Trophoblast cell (in vitro differentiated cells and primary cell): ENCODE data around the gene PTDSS2.
A peak's percentile ranks its signal among the peaks of the same experiment; 100 is the strongest.

ENCODE experiments used
- DNase-seq, 2 donors: peaks; one replicate each; pipeline ENCODE4 v3.0.0-alpha.2; 2016
- H2AFZ ChIP-seq: 2 replicates; pipeline ENCODE4 v1.6.1; 2013; ENCODE audit warnings: low read length, moderate library complexity, mild to moderate bottlenecking; ENCODE audit not compliant: insufficient read depth, poor library complexity
- H2AK5ac ChIP-seq: 2 replicates; pipeline ENCODE4 v1.6.1; 2013; ENCODE audit warnings: mild to moderate bottlenecking, low read length
- H2BK120ac ChIP-seq: 2 replicates; pipeline ENCODE4 v1.6.1; 2013; ENCODE audit warnings: low read length, mild to moderate bottlenecking, moderate library complexity; ENCODE audit not compliant: insufficient read depth, poor library complexity
- H2BK12ac ChIP-seq: 2 replicates; pipeline ENCODE4 v1.6.1; 2013; ENCODE audit warnings: mild to moderate bottlenecking, low read length, moderate library complexity
- H2BK5ac ChIP-seq: 2 replicates; pipeline ENCODE4 v1.6.1; 2013; ENCODE audit warnings: low read length, low read depth, moderate library complexity, mild to moderate bottlenecking; ENCODE audit not compliant: poor library complexity
- H3K14ac ChIP-seq: 2 replicates; pipeline ENCODE4 v1.6.1; 2013; ENCODE audit warnings: mild to moderate bottlenecking, low read length
- H3K18ac ChIP-seq: 2 replicates; pipeline ENCODE4 v1.6.1; 2013; ENCODE audit warnings: mild to moderate bottlenecking, low read length
- H3K23ac ChIP-seq: 2 replicates; pipeline ENCODE4 v1.6.1; 2013; ENCODE audit warnings: low read length
- H3K27ac ChIP-seq: 2 replicates; pipeline ENCODE4 v1.5.1; 2013; ENCODE audit warnings: low read depth, mild to moderate bottlenecking, inconsistent platforms, low read length, moderate library complexity
- H3K27me3 ChIP-seq: 2 replicates; pipeline ENCODE4 v1.6.1; 2013; ENCODE audit warnings: inconsistent platforms, mild to moderate bottlenecking, low read length, moderate library complexity; ENCODE audit not compliant: insufficient read depth
- H3K36me3 ChIP-seq, 2 experiments: 1 replicate in 1 of 2; 2 replicates in 1 of 2; pipeline ENCODE4 v1.6.1; 2013; ENCODE audit warnings: low read length in 2 of 2, mild to moderate bottlenecking in 2 of 2, moderate library complexity in 1 of 2; ENCODE audit not compliant: insufficient read depth in 2 of 2, control insufficient read depth in 1 of 2
- H3K4ac ChIP-seq: 2 replicates; pipeline ENCODE4 v1.6.1; 2013; ENCODE audit warnings: low read depth, mild to moderate bottlenecking, low read length, moderate library complexity
- H3K4me1 ChIP-seq, 2 experiments: 1 replicate in 1 of 2; 2 replicates in 1 of 2; pipeline ENCODE4 v1.6.1; 2013; ENCODE audit warnings: low read length in 2 of 2, mild to moderate bottlenecking in 2 of 2, moderate library complexity in 1 of 2; ENCODE audit not compliant: insufficient read depth in 2 of 2, control insufficient read depth in 1 of 2
- H3K4me2 ChIP-seq: 2 replicates; pipeline ENCODE4 v1.6.1; 2013; ENCODE audit warnings: inconsistent platforms, mild to moderate bottlenecking, low read length, moderate library complexity
- H3K4me3 ChIP-seq: 2 replicates; pipeline ENCODE4 v1.5.1; 2013; ENCODE audit warnings: mild to moderate bottlenecking, low read depth, low read length, inconsistent platforms
- H3K79me1 ChIP-seq: one replicate; pipeline ENCODE4 v1.6.1; 2013; ENCODE audit warnings: low read length
- H3K79me2 ChIP-seq: 2 replicates; pipeline ENCODE4 v1.6.1; 2013; ENCODE audit warnings: low read length, mild to moderate bottlenecking; ENCODE audit not compliant: control insufficient read depth, insufficient read depth, poor library complexity
- H3K9ac ChIP-seq: 2 replicates; pipeline ENCODE4 v1.6.1; 2013; ENCODE audit warnings: mild to moderate bottlenecking, low read length
- H3K9me3 ChIP-seq: 2 replicates; pipeline ENCODE4 v1.6.1; 2013; ENCODE audit warnings: low read depth, mild to moderate bottlenecking, control low read depth, inconsistent platforms, low read length; ENCODE audit not compliant: insufficient read depth
- H4K12ac ChIP-seq: 2 replicates; pipeline ENCODE4 v1.6.1; 2013; ENCODE audit warnings: low read depth, mild to moderate bottlenecking, low read length, moderate library complexity
- H4K8ac ChIP-seq: 2 replicates; pipeline ENCODE4 v1.6.1; 2013; ENCODE audit warnings: low read depth, mild to moderate bottlenecking, low read length, moderate library complexity
- H4K91ac ChIP-seq: one replicate; pipeline ENCODE4 v1.6.1; 2013; ENCODE audit warnings: low read depth, mild to moderate bottlenecking, low read length, moderate library complexity
- WGBS: extraction: QIAGEN DNeasy Blood & Tissue Kit; methylation state at CpG from one replicate; pipeline ENCODE4 v1.1.7; 2013; ENCODE audit warnings: missing lambda C conversion rate; ENCODE audit not compliant: insufficient read length, insufficient coverage; ENCODE audit errors: extremely low coverage; 5-methylcytosine and 5-hydroxymethylcytosine counted together

Gene PTDSS2

DNA sequence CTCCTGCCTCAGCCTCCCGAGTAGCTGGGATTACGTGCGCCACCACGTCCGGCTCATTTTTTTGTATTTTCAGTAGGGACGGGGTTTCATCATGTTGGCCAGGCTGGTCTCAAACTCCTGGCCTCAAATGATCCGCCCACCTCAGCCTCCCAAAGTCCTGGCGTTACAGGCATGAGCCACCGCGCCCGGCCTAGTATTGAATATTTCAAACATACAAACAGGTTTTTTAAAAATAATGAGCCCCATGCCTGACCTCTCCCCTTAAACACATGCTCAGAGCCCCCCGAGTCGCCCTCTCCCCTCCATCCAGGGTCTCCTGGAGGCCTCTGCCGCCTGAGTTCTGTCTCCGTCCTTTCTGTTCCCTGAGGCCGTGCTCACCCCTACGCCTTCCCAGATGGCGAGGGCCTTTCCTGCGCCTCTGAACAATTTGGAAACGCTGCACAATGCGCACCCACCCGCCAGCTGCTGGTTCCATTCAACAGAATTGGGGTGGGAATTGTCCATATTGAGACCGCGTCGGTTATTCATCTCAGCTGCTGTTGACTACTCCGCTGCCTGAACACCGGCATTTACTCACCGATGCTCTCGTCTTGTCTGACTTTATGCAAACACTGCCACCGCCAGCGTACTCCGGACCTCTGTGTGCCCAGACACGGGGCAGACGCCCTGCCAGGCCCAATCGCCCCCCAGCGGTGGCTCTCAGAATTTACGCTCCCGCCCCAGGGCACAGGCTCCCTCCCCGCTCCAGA lies 70.5 kb downstream of the PTDSS2 start:
- Histone ChIP-seq H3K79me2 (no peaks in the 10 kb centered on the region), H3K27ac (no peak overlapping the region), H3K18ac (no peak overlapping the region), H3K4me3 (no peak overlapping the region), H2BK120ac (no peak overlapping the region), H4K12ac (no peak overlapping the region), H2BK5ac (no peak overlapping the region), H4K91ac (no peak overlapping the region), H4K8ac (no peak overlapping the region), H3K9me3 (peaks cover 24% of the 10 kb centered on the region), H3K79me1 (no peaks in the 10 kb centered on the region), H3K36me3 (peaks cover 0 to 2% of the 10 kb centered on the region in 2 experiments), H3K9ac (no peak overlapping the region), H2AK5ac (no peak overlapping the region), H3K4me1 (peaks cover 2 to 3% of the 10 kb centered on the region in 2 experiments), H3K23ac (no peak overlapping the region), H2AFZ (no peak overlapping the region), H3K14ac (no peak overlapping the region), H3K4me2 (no peak overlapping the region), H3K27me3 (no peaks in the 10 kb centered on the region), H2BK12ac (no peak overlapping the region), H3K4ac (no peak overlapping the region)
- DNase-seq, result no peak
- no CpG with 5 or more reads among the region's 39 CpGs for WGBS

DNA sequence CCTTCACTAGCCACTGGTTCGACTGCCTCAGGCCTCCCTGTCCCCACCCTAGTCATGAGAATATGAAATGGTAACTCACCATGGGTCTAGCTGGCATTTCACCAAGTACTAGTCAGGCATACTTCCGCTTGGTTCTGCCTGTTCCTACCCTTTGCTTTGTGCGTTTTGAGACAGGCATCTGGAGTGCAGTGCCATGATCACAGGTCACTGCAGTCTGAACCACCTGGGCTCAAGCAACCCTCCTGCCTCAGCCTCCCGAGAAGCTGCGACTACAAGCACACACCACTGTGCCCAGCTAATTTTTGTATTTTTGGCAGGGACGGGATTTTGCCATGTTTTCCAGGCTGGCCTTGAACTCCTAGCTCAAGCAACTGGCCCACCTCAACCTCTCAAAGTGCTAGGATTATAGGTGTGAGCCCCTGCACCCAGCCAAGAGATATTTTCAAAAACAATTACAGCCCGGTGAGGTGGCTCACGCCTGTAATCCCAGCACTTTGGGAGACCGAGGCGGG lies 71.2 kb downstream of the PTDSS2 start:
- no CpG with 5 or more reads among the region's 10 CpGs for WGBS
- Histone ChIP-seq H2AK5ac (no peak overlapping the region), H4K91ac (no peak overlapping the region), H3K23ac (peak overlapping the region; percentile 10), H2BK120ac (no peak overlapping the region), H4K12ac (no peak overlapping the region), H3K14ac (no peak overlapping the region), H2AFZ (no peak overlapping the region), H2BK5ac (no peak overlapping the region), H2BK12ac (no peak overlapping the region), H3K18ac (no peak overlapping the region), H3K79me2 (no peaks in the 10 kb centered on the region), H3K79me1 (no peaks in the 10 kb centered on the region), H3K4me3 (no peak overlapping the region), H3K4ac (no peak overlapping the region), H3K36me3 (peaks cover 0 to 2% of the 10 kb centered on the region in 2 experiments), H3K9ac (no peak overlapping the region), H3K9me3 (peaks cover 23% of the 10 kb centered on the region), H3K27me3 (no peaks in the 10 kb centered on the region), H3K4me2 (no peak overlapping the region), H3K27ac (no peak overlapping the region), H3K4me1 (peaks cover 2 to 3% of the 10 kb centered on the region in 2 experiments), H4K8ac (no peak overlapping the region)
- no peak for DNase-seq

DNA sequence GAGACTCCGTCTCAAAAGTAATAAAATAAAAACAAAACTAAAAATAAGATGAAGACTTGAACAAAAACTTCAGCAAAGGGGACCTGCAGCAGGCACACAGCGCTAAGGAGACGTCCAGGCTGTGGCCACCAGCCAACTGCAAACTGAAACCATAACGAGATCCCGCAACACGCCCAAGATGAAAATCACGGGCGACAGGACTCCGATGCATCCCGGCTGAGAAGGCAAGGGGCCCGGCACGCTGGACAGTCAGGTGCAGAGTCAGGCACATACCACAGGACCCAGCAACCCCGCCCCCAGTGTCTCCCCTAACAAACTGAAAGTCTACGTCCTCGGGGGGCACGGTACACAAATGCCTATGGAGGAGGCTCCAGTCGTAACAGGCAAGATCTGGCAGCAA lies 76.1 kb downstream of the PTDSS2 start:
- Histone ChIP-seq H3K18ac (no peak overlapping the region), H4K8ac (no peak overlapping the region), H2BK5ac (no peak overlapping the region), H3K4me2 (no peak overlapping the region), H3K4me3 (no peak overlapping the region), H3K27ac (no peak overlapping the region), H4K12ac (no peak overlapping the region), H4K91ac (no peak overlapping the region), H3K14ac (no peak overlapping the region), H2BK12ac (no peak overlapping the region), H3K27me3 (no peaks in the 10 kb centered on the region), H3K23ac (no peak overlapping the region), H2AFZ (no peak overlapping the region), H3K79me2 (no peaks in the 10 kb centered on the region), H3K79me1 (no peaks in the 10 kb centered on the region), H3K36me3 (peaks cover 2 to 6% of the 10 kb centered on the region in 2 experiments), H3K9me3 (peaks cover 2% of the 10 kb centered on the region), H3K4ac (no peak overlapping the region), H3K4me1 (no peaks in the 10 kb centered on the region), H2BK120ac (no peak overlapping the region), H3K9ac (no peak overlapping the region), H2AK5ac (no peak overlapping the region)
- no CpG with 5 or more reads among the region's 17 CpGs for WGBS
- DNase-seq, result no peak

DNA sequence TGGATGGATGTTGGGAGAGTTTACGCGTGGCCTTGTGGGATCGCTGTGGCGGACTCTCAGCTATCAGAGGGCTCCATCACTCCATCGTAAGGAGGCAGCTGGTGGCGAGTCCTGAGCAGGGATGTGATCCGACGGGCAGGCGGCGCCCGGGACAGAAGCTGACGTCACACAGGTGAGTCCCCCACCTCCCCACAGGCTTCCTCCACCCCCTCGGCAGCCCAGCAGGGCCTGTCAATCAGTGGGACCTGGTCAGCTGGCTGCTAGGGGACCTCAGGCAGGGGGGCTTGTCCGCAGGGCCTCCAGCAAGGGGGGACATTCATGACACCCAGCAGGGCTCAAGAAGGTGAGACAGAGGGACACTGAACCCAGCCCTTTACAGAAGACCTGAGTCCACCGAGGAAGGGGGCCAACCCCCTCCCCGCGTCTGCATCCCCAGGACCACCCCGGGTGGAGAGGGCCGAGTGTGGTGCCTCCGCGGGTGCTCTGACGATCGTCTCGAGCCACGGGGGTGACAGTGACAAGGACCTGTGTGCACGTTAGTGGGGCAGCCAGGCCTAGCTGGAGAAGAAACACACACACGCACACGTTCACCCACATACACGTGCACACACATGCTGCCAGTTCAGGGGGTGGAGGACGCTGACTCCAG lies 78.2 kb downstream of the PTDSS2 start:
- no peaks in the 10 kb centered on the region for H3K79me1 ChIP-seq
- H3K4ac ChIP-seq, result no peak overlapping the region
- no peak overlapping the region for H3K4me3 ChIP-seq
- no peaks in the 10 kb centered on the region for H3K4me1 ChIP-seq
- H3K79me2 ChIP-seq, result no peaks in the 10 kb centered on the region
- H3K27ac ChIP-seq, result no peak overlapping the region
- no peak overlapping the region for H3K23ac ChIP-seq
- peaks cover 1% of the 10 kb centered on the region for H3K9me3 ChIP-seq
- H3K14ac ChIP-seq, result no peak overlapping the region
- no peak overlapping the region for H2BK5ac ChIP-seq
- H4K91ac ChIP-seq, result no peak overlapping the region
- H3K36me3 ChIP-seq, result peaks cover 23 to 27% of the 10 kb centered on the region in 2 experiments
- H2AFZ ChIP-seq, result no peak overlapping the region
- H3K18ac ChIP-seq, result no peak overlapping the region
- no peaks in the 10 kb centered on the region for H3K27me3 ChIP-seq
- no peak for DNase-seq
- H4K8ac ChIP-seq, result no peak overlapping the region
- H4K12ac ChIP-seq, result no peak overlapping the region
- H2BK120ac ChIP-seq, result no peak overlapping the region
- no peak overlapping the region for H2BK12ac ChIP-seq
- H3K9ac ChIP-seq, result no peak overlapping the region
- H2AK5ac ChIP-seq, result no peak overlapping the region
- WGBS, result no CpG with 5 or more reads among the region's 30 CpGs
- no peak overlapping the region for H3K4me2 ChIP-seq
